GM12878 (cell line): ENCODE data around the gene SLC6A2. TPM values are rescaled to one million over a fixed set of nuclear protein-coding genes. Genes with fewer than 3 reads are reported as not detected.

Experiments used
- ATAC-seq: fragments of 200-7000 bp; cut with Tn5 transposase; 3 replicates; pipeline ENCODE4 v1.9.1; 2020; ENCODE audit warnings: mild to moderate bottlenecking, moderate library complexity
- BruUV-seq: library from RNA; stranded (reverse); fragments of 400-500 nt; replicated peaks from 2 replicates; lab custom pipeline; 2021; lab: Mats Ljungman, UMichigan
- CTCF ChIA-PET: fragments of 300-600 bp; sonication (Branson Sonifier 250); formaldehyde crosslinking; extraction: SDS; loops from one replicate; lab custom pipeline; 2021; ENCODE audit warnings: inconsistent platforms; lab: Yijun Ruan, JAX
- POLR2A ChIA-PET: fragments of 350-600 bp; formaldehyde crosslinking; extraction: SDS; loops from one replicate; lab custom pipeline; 2021; ENCODE audit warnings: inconsistent platforms; lab: Charles Lee
- RAD21 ChIA-PET: fragments of 300-600 bp; sonication (Branson Sonifier 250); formaldehyde crosslinking; loops from one replicate; lab custom pipeline; 2023; ENCODE audit warnings: antibody characterized with exemption; ENCODE audit not compliant: unreplicated experiment; lab: Charles Lee
- SMC1A ChIA-PET: fragments of 300-600 bp; sonication (Branson Sonifier 250); formaldehyde crosslinking; loops from one replicate; lab custom pipeline; 2023; ENCODE audit not compliant: unreplicated experiment, uncharacterized antibody; lab: Charles Lee
- DNase-seq: peaks from one replicate; pipeline ENCODE4 v3.0.0-alpha.2; 2011; ENCODE audit warnings: low read depth, low spot score
- FAIRE-seq: peaks from 3 replicates; lab custom pipeline; 2011; peaks lifted over from hg19 to GRCh38; lab: Jason Lieb, UNC
- H2AFZ ChIP-seq: 2 replicates; pipeline ENCODE4 v1.6.0; 2011; ENCODE audit warnings: low read depth, low read length, control low read depth; ENCODE audit not compliant: control insufficient read depth
- H3K27ac ChIP-seq: 2 replicates; pipeline ENCODE4 v1.5.1; 2011; ENCODE audit warnings: control low read depth; ENCODE audit not compliant: control insufficient read depth, insufficient read depth
- H3K27me3 ChIP-seq, 2 experiments: replicated peaks in 1 of 2; 2 replicates each; pipeline versions ENCODE4 v1.6.0 to v1.6.1; 2011; ENCODE audit warnings: low read length in 1 of 2; ENCODE audit not compliant: control insufficient read depth in 2 of 2, insufficient read depth in 2 of 2
- H3K36me3 ChIP-seq, 2 experiments: 2 replicates each; pipeline ENCODE4 v1.5.1; 2011; ENCODE audit warnings: low read length in 1 of 2; ENCODE audit not compliant: control insufficient read depth in 2 of 2, insufficient read depth in 2 of 2
- H3K4me1 ChIP-seq: 2 replicates; pipeline ENCODE4 v1.6.1; 2011; ENCODE audit warnings: mild to moderate bottlenecking, low read length, moderate library complexity, mixed read lengths; ENCODE audit not compliant: control insufficient read depth, insufficient read depth
- H3K4me2 ChIP-seq: 2 replicates; pipeline ENCODE4 v1.6.0; 2011; ENCODE audit warnings: control low read depth; ENCODE audit not compliant: control insufficient read depth, insufficient read depth
- H3K4me3 ChIP-seq: fragments of 200-600 bp; sonication (generic); 2 replicates; pipeline ENCODE4 v1.5.1; 2016
- H3K79me2 ChIP-seq: 2 replicates; pipeline ENCODE4 v1.6.0; 2011; ENCODE audit warnings: low read length; ENCODE audit not compliant: control insufficient read depth, insufficient read depth
- H3K9ac ChIP-seq: 2 replicates; pipeline ENCODE4 v1.8.0; 2011; ENCODE audit warnings: low read length, control low read depth, mixed read lengths; ENCODE audit not compliant: control insufficient read depth, insufficient read depth
- H3K9me3 ChIP-seq: replicated peaks from 3 replicates; pipeline ENCODE4 v1.5.1; 2011; ENCODE audit warnings: mild to moderate bottlenecking, low read length; ENCODE audit not compliant: control insufficient read depth, insufficient read depth
- H4K20me1 ChIP-seq: 2 replicates; pipeline ENCODE4 v1.6.0; 2011; ENCODE audit not compliant: control insufficient read depth, insufficient read depth
- BACH1 ChIP-seq: fragments of 450-650 bp; IDR thresholded peaks from 2 replicates; pipeline ENCODE4 v1.6.1; 2017; ENCODE audit warnings: mild to moderate bottlenecking, borderline replicate concordance
- CHD1 ChIP-seq: IDR thresholded peaks from 2 replicates; pipeline ENCODE4 v1.6.1; 2012; ENCODE audit warnings: low read depth, low read length, improper control_type of control experiment
- CHD4 ChIP-seq: fragments of 200-600 bp; sonication (generic); IDR thresholded peaks from 2 replicates; pipeline ENCODE4 v1.6.1; 2016; ENCODE audit warnings: mild to moderate bottlenecking
- CUX1 ChIP-seq: IDR thresholded peaks from 2 replicates; pipeline ENCODE4 v1.6.1; 2012; ENCODE audit warnings: improper control_type of control experiment, low read depth, low read length; ENCODE audit not compliant: insufficient replicate concordance
- HDAC6 ChIP-seq: fragments of 200-600 bp; sonication (generic); IDR thresholded peaks from one replicate; pipeline ENCODE4 v1.8.0; 2017; ENCODE audit warnings: antibody characterized with exemption; ENCODE audit not compliant: unreplicated experiment
- LARP7 ChIP-seq: fragments of 450-650 bp; IDR thresholded peaks from 2 replicates; pipeline ENCODE4 v1.6.1; 2017; ENCODE audit warnings: mild to moderate bottlenecking
- NBN ChIP-seq: fragments of 450-650 bp; IDR thresholded peaks from 2 replicates; pipeline ENCODE4 v1.6.1; 2016
- PAX8 ChIP-seq: fragments of 450-650 bp; IDR thresholded peaks from 2 replicates; pipeline ENCODE4 v1.6.1; 2017; ENCODE audit warnings: mild to moderate bottlenecking, moderate library complexity
- SUPT20H ChIP-seq: IDR thresholded peaks from 2 replicates; pipeline ENCODE4 v1.6.1; 2011; ENCODE audit warnings: low read depth, mild to moderate bottlenecking, low read length, moderate library complexity, borderline replicate concordance; ENCODE audit not compliant: control insufficient read depth
- TBL1XR1 ChIP-seq: IDR thresholded peaks from 2 replicates; pipeline ENCODE4 v1.6.1; 2012; ENCODE audit warnings: low read depth, low read length, improper control_type of control experiment
- TCF12 ChIP-seq: IDR thresholded peaks from 2 replicates; pipeline ENCODE4 v1.6.1; 2011; ENCODE audit warnings: low read depth, mild to moderate bottlenecking, low read length
- YY1 ChIP-seq: IDR thresholded peaks from 2 replicates; pipeline ENCODE4 v1.6.1; 2011; ENCODE audit warnings: low read depth, mild to moderate bottlenecking, low read length
- WGBS: methylation state at CpG from one replicate; pipeline ENCODE4 v1.1.6; 2016; ENCODE audit warnings: low lambda C conversion rate; ENCODE audit not compliant: insufficient replicate concordance, insufficient coverage; ENCODE audit errors: missing lambda C conversion rate; 5-methylcytosine and 5-hydroxymethylcytosine counted together
- in situ Hi-C: fragments of 300-500 bp; cut with MboI; formaldehyde crosslinking; loops from 9 replicates; pipeline ENCODE4 v1.14.3; 2018; ENCODE audit warnings: mixed read lengths
- intact Hi-C: fragments of 100-400 bp; cut with micrococcal nuclease; formaldehyde crosslinking; loops from one replicate; pipeline ENCODE4 v1.14.2; 2022; ENCODE audit not compliant: unreplicated experiment
- polyA plus RNA-seq, 11 experiments: library from polyadenylated mRNA; depleted of rRNA in 4 of 11; unstranded in 6 of 11; stranded (reverse) in 5 of 11; fragments of >200 nt; fragmentation: Nextera tagmentation in 4 of 11; fragmentation: Illumina TruSeq in 1 of 11; extraction: Ambion mirVana in 4 of 11; extraction: Trizol in 1 of 11; gene quantifications; 1 replicate in 1 of 11; 2 replicates in 10 of 11; pipeline versions ENCODE4 v1.2.1 to v1.2.3, GENCODE V29; 2011 to 2016; ENCODE audit warnings: inconsistent platforms in 2 of 11, missing spikeins in 2 of 11, low read depth in 1 of 11
- total RNA-seq, 4 experiments: library from RNA; depleted of rRNA in 3 of 4; stranded (reverse); fragments of >200 nt in 3 of 4; fragmentation: Illumina TruSeq in 1 of 4; extraction: Trizol in 1 of 4; gene quantifications; 2 replicates each; pipeline versions ENCODE4 v1.2.1 to v1.2.3, GENCODE V29; 2013 to 2021
- TF ChIP-seq, protein P1 (sequence below): fragments of 450-650 bp; IDR thresholded peaks from 2 replicates; pipeline ENCODE4 v1.6.1; 2017; ENCODE audit warnings: borderline replicate concordance

SLC6A2 gene
- total and polyA plus RNA-seq, 10 of the 15 experiments (the other 5 are each of a cell fraction or from before 2014, with no cell fraction given), result not detected

- Histone ChIP-seq H3K27me3 (no peaks in the 10 kb centered on the region; a peak in 2 of 4 replicates), H2AFZ (no peak overlapping the region), H4K20me1 (no peaks in the 10 kb centered on the region), H3K4me2 (no peak overlapping the region), H3K79me2 (no peaks in the 10 kb centered on the region), H3K27ac (no peak overlapping the region), H3K36me3 (no peaks in the 10 kb centered on the region), H3K9me3 (no peaks in the 10 kb centered on the region), H3K4me1 (no peaks in the 10 kb centered on the region), H3K9ac (no peak overlapping the region), H3K4me3 (no peak overlapping the region)
- no peak for TF ChIP-seq LARP7
- WGBS, result 24% methylated on average over 4 of the region's 4 CpGs
- intact Hi-C loops (no loop called here), in situ Hi-C loops (no loop called here)
- RAD21 ChIA-PET, result no interaction called here
- no peak for ATAC-seq
- no peak for FAIRE-seq
- CTCF ChIA-PET, result no interaction called here
- SMC1A ChIA-PET, result no interaction called here
- no peak for DNase-seq
- POLR2A ChIA-PET, result no interaction called here
- no TSS peak for BruUV-seq
These were observed 80.9 kb downstream of the SLC6A2 start for GRCh38 chr16:55736671-55737070.

DNA sequence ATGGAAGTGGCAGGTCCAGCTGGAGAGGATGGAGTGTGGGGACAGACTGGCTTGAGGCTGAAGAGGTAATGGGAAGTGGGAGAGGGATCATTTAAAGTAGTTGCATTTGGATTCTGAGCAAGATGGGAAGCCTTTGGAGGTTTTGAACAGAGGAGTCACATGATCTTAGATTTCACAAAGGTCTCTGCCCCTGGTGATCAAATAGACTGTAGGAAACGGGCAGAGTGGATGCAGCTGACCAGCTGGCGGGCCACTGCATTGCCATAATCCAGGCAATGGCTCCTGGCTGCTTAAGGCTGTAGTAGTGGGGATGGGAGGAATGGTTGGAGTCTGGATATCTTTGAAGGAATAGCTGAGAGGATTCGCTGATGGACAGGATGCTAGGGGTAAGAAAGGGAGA is 81.5 kb downstream of the SLC6A2 start:
- WGBS, result 6% methylated on average over 3 of the region's 3 CpGs
- POLR2A ChIA-PET, result no interaction called here
- Histone ChIP-seq H3K36me3 (no peaks in the 10 kb centered on the region), H2AFZ (no peak overlapping the region), H3K4me2 (no peak overlapping the region), H4K20me1 (no peaks in the 10 kb centered on the region), H3K79me2 (no peaks in the 10 kb centered on the region), H3K4me1 (no peaks in the 10 kb centered on the region), H3K9ac (no peak overlapping the region), H3K27me3 (no peaks in the 10 kb centered on the region; a peak in 2 of 4 replicates), H3K27ac (no peak overlapping the region), H3K4me3 (no peak overlapping the region), H3K9me3 (no peaks in the 10 kb centered on the region)
- DNase-seq (no peak), ATAC-seq (no peak), FAIRE-seq (no peak)
- RAD21 ChIA-PET, result no interaction called here
- no peak for TF ChIP-seq SUPT20H
- TF ChIP-seq CHD1, result no peak
- TF ChIP-seq PAX8, result no peak
- TF ChIP-seq, protein P1, sequence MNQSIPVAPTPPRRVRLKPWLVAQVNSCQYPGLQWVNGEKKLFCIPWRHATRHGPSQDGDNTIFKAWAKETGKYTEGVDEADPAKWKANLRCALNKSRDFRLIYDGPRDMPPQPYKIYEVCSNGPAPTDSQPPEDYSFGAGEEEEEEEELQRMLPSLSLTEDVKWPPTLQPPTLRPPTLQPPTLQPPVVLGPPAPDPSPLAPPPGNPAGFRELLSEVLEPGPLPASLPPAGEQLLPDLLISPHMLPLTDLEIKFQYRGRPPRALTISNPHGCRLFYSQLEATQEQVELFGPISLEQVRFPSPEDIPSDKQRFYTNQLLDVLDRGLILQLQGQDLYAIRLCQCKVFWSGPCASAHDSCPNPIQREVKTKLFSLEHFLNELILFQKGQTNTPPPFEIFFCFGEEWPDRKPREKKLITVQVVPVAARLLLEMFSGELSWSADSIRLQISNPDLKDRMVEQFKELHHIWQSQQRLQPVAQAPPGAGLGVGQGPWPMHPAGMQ, result no peak
- no peak for TF ChIP-seq TCF12
- no peak for TF ChIP-seq CHD4
- TF ChIP-seq CUX1, result no peak
- no peak for TF ChIP-seq TBL1XR1
- TF ChIP-seq NBN, result no peak
- TF ChIP-seq YY1, result no peak
- no peak for TF ChIP-seq HDAC6
- TF ChIP-seq BACH1, result no peak
- intact Hi-C loops, result no loop called here
- SMC1A ChIA-PET, result interaction anchor here (0.7 kb wide), 1 partner anchor 507 kb away, joined by 3 read pairs; no protein-coding TSS in a partner anchor
- in situ Hi-C loops, result no loop called here
- CTCF ChIA-PET, result no interaction called here
- BruUV-seq, result no TSS peak
